ENCODE measurements around the gene FRMD6. TPM values are rescaled to one million over a fixed set of nuclear protein-coding genes. Genes with fewer than 3 reads are reported as not detected.

Gene FRMD6
- total RNA-seq, 1 experiment from 2014 or later, result 11.4 TPM

- RAD21 ChIA-PET (ENCODE audit: low non-redundant PET in 1 of 2, low total read pairs in 2 of 2, uncharacterized antibody in 2 of 2, unreplicated experiment in 2 of 2), result no interaction called here
- no peaks in the 10 kb centered on the region for H3K9me2 ChIP-seq (ENCODE audit: insufficient read depth)
- no peaks in the 10 kb centered on the region for H3K36me3 ChIP-seq (ENCODE audit: control insufficient read depth in 1 of 2, insufficient read depth in 2 of 2, low read length in 2 of 2)
- TF ChIP-seq SRF (IDR thresholded peaks at IDR 0.05; ENCODE audit: low read depth) (no peak), RAD21 (IDR thresholded peaks at IDR 0.05; ENCODE audit: low read depth) (no peak), POLR2A (IDR thresholded peaks at IDR 0.05; ENCODE audit: borderline replicate concordance, extremely low read depth, insufficient read depth, insufficient read length) (no peak), ELF1 (IDR thresholded peaks at IDR 0.05; ENCODE audit: borderline replicate concordance, low read depth) (no peak), JUND (IDR thresholded peaks at IDR 0.05) (no peak), ZBTB33 (IDR thresholded peaks at IDR 0.05; ENCODE audit: extremely low read depth, insufficient replicate concordance, low read length) (no peak), ZFX (IDR thresholded peaks at IDR 0.05) (no peak), EGR1 (IDR thresholded peaks at IDR 0.05; ENCODE audit: low read depth) (no peak), EZH2phosphoT487 (IDR thresholded peaks at IDR 0.05; ENCODE audit: borderline replicate concordance) (no peak), POLR2AphosphoS5 (IDR thresholded peaks at IDR 0.05; ENCODE audit: low read depth, low read length) (no peak), YY1 (IDR thresholded peaks at IDR 0.05; ENCODE audit: extremely low read depth, insufficient replicate concordance, low read depth, low read length) (no peak), FOSL1 (IDR thresholded peaks at IDR 0.05; ENCODE audit: low read depth) (no peak), SIN3A (IDR thresholded peaks at IDR 0.05; ENCODE audit: low read depth) (no peak), CTCF (IDR thresholded peaks at IDR 0.05 in 2 of 3, conservative IDR thresholded peaks at IDR 0.05 in 1 of 3; ENCODE audit: borderline replicate concordance in 1 of 3, insufficient read depth in 1 of 3, low read depth in 2 of 3, low read length in 2 of 3) (no peak), CBX3 (IDR thresholded peaks at IDR 0.05; ENCODE audit: low read depth) (no peak)
- no peaks in the 10 kb centered on the region for H4K20me1 ChIP-seq (ENCODE audit: insufficient read depth)
- CTCF ChIA-PET, result no interaction called here
- no peak overlapping the region for H3K4me3 ChIP-seq (replicated peaks in 1 of 2; ENCODE audit: low read depth in 1 of 2, low read length in 2 of 2)
- DNase-seq (ENCODE audit: low read depth, low spot score), result no peak
- POLR2A ChIA-PET, result no interaction called here
- H3K27ac ChIP-seq (ENCODE audit: low read depth, low read length), result no peak overlapping the region
- no peak overlapping the region for H2AFZ ChIP-seq (ENCODE audit: low read depth, low read length, poor library complexity, severe bottlenecking)
- no peaks in the 10 kb centered on the region for H3K4me1 ChIP-seq (ENCODE audit: control insufficient read depth in 1 of 2, insufficient read depth in 2 of 2, low read length in 2 of 2)
- no TSS peak for BruUV-seq (replicated peaks)
- H3K79me2 ChIP-seq (ENCODE audit: insufficient read depth, low read length), result no peaks in the 10 kb centered on the region
- H3K9ac ChIP-seq (ENCODE audit: low read length), result no peak overlapping the region
- no peaks in the 10 kb centered on the region for H3K9me3 ChIP-seq (ENCODE audit: control insufficient read depth in 1 of 2, insufficient read depth in 1 of 2, low read depth in 1 of 2, low read length in 2 of 2)
- intact Hi-C loops (cut with micrococcal nuclease), result no loop called here
- H3K27me3 ChIP-seq (ENCODE audit: insufficient read depth, low read length), result no peaks in the 10 kb centered on the region
- H3K4me2 ChIP-seq (ENCODE audit: low read length), result no peak overlapping the region
- no peak for ATAC-seq
Observed at GRCh38 chr14:51610771-51611170, 40.9 kb upstream of the FRMD6 start.

Data from HCT116 (cell line).